Hypothalamus (tissue), 51 donors: ENCODE data around the gene SLC51A.
"Not testable (repeated sequence)": the region's sequence is repeated elsewhere in the genome, so short reads cannot be mapped to it uniquely, and the experiment has no call there.

Experiments used
- DNase-seq, 51 donors: peaks; one replicate each; lab custom pipeline; 2025; lab: John Stamatoyannopoulos, UW

The SLC51A gene

GRCh38 chr3:196216089-196216564 is at the start of gene SLC51A:
Gene SLC51A, plus strand, starts transcription at chr3:196216534. Its CDS starts 179 bp downstream, at chr3:196216713.
- no peak for DNase-seq

DNA sequence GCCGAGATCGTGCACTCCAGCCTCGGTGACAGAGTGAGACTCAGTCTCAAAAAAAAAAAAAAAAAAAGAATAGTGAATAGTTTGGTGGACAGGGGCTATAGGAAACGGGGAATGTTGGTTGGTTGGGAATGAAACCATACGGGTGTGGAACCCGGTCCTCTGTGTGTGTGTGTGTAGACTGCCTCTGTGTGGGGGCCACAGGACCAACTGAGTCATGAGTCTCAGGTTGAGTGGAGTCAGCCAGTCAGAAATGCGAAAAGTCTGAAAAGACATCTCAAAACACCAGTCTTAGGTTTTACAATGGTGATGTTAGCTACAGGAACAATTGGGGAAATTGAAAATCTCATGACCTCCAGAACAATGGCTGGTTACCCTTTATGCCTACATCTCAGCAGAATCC is 49.6 kb upstream of the SLC51A start:
- DNase-seq, result no peak

DNA sequence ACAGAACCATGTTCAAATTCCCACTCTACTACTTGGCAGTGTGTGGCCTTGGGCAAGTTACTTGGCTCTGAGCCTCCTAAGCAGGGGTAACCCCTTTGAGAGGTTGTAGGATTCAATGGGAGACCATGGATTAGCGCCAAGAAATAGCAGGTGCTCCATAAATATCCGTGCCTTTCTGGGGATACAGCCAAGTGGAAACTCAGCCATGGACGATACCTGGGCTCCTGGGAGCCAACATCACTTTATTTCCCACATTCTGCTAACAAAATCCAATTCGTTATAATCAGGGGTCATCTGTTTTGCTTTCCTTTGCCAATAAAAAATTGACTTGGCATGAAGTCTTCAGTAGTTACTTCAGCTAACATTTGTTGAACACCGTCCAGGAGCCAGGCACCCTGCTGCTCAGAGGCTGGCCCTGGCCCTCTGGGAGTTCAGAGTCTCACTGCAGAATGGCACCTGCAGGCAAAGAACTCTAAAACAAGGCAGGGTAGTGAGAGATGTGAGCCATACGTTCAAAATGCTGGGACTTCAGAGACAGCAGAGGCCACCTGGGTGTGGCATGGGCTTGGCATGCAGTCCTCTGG is 47.4 kb upstream of the SLC51A start:
- no peak for DNase-seq

DNA sequence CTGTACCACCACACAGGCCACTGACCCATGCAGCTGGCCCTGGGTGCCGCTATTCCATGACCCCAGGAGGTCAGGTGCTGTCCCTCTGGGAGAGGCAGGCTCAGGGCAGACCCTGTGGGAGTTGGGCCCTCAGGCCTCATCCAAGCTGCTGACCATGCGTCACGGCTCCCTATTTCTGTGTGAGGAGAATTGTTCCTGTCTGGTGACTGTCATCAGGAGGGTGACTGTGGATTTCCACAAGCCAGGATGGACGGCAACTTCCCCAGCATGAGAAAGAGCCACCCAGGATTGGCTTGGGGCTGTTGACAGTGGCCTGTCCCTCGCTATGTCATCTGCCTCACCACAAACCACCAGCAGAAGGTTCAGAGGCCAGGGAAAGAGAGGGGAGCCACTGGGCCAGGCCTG is 46.5 kb upstream of the SLC51A start:
- DNase-seq, result no peak

DNA sequence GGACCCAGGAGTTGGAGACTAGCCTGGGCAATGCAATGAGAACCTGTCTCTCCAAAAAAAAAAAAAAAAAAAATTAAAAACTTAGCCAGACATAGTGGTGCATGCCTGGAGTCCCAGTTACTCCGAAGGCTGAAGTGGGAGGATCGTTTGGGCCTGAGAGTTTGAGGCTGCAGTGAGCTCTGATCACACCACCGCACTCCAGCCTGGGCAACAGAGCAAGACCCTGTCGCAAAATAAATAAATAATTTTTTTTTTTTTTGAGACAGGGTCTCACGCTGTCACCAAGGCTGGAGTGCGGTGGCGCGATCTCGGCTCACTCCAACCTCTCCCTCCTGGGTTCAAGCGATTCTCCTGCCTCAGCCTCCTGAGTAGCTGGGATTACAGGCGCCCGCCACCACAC is 46.0 kb upstream of the SLC51A start:
- not testable (repeated sequence) for DNase-seq

- no peak for DNase-seq
These were observed 41.7 kb upstream of the SLC51A start for GRCh38 chr3:196174652-196175051.

DNA sequence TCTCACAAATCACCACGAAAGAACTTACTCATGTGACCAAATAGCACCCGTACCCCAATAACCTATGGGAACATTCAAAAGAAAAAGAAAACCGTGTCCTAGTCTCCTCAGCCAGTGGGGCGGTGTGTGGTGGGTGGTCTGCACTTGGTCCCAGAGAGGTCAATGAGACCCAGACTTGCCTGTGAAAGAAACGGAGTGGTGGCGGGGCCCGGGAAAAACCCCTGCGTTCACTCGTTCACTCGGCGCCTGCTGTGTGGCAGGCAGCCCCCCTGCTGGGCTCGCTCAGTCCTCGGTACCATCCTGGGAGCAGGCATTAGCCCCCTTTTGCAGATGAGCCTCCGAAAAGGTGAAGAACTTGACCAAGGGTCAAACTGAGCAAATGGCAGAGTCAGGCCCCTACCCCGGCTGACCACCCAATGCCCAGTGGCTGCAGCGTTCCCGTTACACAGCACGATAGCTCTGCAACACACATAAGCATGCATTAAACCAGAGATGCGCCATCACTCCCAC is 41.2 kb upstream of the SLC51A start:
- no peak for DNase-seq

GRCh38 chr3:196175722-196176121 is 40.6 kb upstream of the SLC51A start:
- no peak for DNase-seq

DNA sequence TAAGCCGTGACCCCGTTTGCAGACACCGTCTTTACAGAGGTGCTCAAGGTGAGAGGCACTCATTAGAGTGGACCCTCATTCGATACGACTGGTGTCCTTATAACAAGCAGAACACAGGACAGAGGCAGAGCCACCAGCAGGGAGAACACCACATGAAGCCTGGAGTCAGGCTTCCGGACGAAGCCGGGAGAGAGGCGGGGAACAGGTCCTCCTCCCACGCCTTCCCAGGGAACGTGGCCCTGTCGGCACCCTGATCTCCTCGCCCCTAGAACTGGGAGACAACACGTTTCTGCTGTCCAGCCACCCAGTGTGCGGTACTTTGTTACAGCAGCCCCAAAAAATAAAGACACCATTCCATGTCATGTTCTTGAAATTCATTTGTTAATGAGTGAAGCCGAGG is 38.8 kb upstream of the SLC51A start:
- DNase-seq, result no peak

- no peak for DNase-seq
These were observed 38.4 kb upstream of the SLC51A start for GRCh38 chr3:196177967-196178366.

GRCh38 chr3:196178993-196179379 is 37.3 kb upstream of the SLC51A start:
- no peak for DNase-seq

DNA sequence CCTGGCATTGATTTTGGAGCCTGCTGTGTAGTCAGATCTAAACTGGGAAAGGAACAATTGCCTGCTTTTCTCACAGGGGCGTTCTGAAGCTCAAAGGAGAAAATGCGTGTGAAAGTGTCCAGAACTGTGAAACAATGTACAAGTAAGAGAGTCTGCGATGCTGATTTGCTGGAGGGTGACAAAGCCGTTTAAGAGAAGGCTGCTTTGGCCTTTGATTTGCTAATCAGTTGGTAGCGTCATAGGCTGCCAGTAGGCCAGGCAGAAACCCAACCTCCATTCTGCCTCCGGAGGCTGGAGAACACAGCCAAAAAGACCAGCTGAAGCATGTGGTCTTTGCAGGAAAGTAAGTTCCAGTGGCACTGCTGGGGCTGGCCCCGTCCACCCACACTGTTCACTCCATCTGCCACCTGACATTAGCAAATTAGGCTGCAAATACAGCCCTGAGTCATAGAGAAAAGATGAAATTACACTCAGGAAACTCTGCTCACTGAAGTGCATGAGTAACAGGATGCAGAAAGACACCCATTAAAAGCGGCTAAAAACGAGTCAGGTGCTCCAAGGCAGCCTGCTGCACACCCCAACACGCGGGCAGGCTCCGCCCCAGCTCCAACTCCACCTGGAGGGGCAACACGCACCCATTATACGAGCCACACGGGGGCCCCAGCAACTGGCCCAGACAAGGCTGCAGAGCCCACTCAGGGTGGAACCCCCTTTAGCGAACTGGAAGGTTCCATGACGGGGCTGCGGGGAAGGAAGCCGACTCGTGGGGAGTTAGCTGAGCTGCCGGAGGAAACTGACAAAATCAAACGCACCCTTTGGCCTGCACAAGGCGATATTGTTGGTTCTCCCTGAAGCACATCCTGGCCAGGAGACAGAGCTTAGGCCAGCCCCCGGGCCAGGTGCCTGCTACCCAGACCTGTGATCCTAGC is 36.7 kb upstream of the SLC51A start:
- peak in 44 of 51 donors; percentile 13 to 91 (median 69) for DNase-seq

- DNase-seq, result no peak
These were observed 36.0 kb upstream of the SLC51A start for GRCh38 chr3:196180346-196180745.

GRCh38 chr3:196181127-196181546 is 35.2 kb upstream of the SLC51A start:
- no peak for DNase-seq

DNA sequence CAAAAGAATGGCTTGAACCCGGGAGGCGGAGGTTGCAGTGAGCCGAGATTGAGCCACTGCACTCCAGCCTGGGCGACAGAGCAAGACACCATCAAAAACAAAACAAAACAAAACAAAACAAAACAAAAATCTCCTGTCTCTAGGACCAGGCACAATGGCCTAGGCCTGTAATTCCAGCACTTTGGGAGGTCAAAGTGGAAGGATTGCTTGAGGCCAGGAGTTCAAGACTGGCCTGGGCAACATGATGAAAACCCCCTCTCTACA is 32.2 kb upstream of the SLC51A start:
- DNase-seq, result not testable (repeated sequence)

DNA sequence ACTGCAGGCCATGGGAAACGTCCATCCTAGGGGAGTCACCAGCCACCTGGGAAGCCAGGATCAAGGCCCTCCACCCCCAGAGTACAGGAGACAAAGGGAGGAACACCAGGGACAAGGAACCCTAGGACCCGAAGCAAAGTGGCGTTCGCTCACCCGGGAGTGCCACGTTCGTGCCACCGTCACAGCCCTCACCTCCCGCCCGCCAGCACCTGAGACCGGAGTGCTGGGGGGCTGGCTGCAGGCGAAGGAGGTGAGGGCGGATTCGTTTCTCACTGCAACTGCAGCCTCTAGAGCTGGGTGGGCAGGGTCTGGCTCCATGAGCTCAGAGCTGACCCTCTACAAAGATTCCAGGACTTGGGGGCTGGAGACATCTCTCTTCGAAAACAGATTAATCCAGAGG is 31.5 kb upstream of the SLC51A start:
- DNase-seq, result no peak

DNA sequence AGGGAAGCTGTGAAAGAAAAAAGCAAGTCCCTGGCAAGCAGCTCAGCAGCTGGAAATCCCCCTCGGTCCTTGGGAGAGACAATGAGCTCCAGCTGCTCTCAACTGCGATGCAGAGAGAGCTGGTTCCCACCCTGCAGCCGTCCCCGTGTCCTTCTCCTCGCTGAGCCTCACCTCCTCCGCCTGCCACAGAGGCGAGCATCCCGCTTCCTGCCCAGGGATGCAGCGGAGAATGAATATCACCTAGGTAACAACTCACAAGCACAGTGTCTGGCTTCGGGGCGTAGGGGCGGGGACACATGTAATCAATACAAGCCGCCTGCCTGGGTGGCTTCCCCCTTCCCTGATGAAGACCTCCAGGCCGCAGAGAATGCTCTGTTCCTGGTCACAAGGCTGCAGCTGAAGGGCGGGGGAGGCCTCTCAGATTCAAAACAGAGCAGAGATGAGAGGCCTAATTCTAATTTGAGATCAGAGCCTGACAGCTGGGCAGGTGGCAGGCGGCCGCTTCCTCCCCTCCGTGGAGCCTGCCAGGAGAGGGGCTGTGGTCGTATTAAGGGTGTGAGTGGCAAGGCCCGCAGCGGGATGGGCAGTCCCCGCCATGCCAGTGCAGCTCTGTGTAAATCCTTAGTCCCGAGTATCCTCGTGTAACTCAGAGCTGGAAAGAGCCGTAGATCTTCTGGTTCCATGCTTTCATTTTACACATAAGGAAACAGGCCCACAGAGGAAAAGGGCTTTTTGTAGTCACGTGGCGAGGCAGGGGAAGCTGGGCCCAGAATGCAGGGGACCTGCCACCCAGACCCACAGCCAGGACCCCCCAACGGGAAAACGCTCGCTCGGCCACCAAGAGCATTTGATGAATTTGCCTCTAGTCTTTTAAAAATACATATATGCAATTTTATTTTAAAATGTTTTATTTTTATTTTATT is 29.4 kb upstream of the SLC51A start:
- DNase-seq, result peak in 31 of 51 donors; percentile 16 to 68 (median 38)

GRCh38 chr3:196189566-196190347 is 26.6 kb upstream of the SLC51A start:
- peak in 26 of 51 donors; percentile 10 to 74 (median 38) for DNase-seq

DNA sequence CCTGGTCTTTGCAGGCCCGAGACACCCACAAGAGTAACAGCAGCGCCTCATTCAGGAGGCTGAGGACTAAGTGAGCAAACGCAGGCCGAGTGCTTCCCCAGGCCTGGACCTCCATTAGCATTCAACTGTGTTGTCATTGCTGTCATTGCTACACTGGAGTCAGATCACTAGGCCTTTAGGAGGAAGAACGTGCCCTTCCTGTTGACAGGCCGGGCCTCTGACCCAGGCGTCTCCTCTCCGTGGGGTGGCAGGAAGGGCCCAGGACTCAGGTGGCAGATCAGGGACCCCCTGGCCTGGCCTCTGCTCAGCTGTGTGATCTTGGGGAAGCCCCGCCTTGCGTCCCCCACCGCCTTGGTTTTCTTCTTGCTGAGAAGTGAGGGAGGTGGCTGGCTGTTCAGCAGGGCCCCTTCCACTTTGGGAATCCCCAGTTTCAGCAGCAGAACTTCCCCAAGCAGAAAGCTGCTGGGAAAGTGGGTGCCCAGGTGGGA is 24.3 kb upstream of the SLC51A start:
- DNase-seq, result no peak

- peak in 2 of 51 donors; percentile 7 to 33 for DNase-seq
These were observed 23.7 kb upstream of the SLC51A start for GRCh38 chr3:196192524-196193051.
